ENCODE data around the gene EPB41L2.
"Not testable (repeated sequence)": the region's sequence is repeated elsewhere in the genome, so short reads cannot be mapped to it uniquely, and the experiment has no call there.

EPB41L2 gene

GRCh38 chr6:131001111-131001736 is 61.8 kb downstream of the EPB41L2 start:
- DNase-seq, result no peak

- DNase-seq, result no peak
Observed at GRCh38 chr6:131000544-131000943, 62.5 kb downstream of the EPB41L2 start.

DNA sequence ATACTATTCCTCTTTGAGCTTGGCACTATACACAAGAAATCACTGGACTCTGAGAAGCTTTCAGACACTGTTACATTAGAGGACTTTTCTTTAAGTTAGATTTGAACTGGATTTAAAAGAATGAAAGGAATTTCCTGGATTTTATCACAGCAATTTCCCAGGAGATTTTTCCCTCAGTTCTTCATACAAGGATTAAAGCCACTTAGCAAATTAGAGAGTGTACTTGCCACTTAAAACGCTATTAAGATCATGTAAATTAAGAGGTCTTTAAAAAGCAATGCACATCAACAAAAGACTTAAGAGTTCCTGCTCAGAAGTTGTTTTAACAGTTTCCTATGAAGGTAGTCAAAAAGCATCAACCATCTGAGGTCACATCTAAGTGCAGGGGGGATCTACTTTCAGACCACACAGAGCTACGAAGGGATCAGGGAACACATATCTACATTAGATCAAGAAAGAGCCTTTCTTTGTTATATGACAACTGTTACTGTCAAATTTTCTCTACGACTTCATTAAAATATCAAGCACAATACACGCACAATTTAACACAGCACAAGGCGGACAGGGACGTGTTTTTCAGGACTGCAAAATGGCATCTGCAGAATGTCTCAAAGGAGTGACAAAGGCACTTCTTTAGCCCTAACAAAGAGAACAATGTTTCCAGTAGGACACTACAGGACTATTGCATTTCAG is 65.8 kb downstream of the EPB41L2 start:
- no peak for DNase-seq

- no peak for DNase-seq
Observed at GRCh38 chr6:130996635-130997034, 66.4 kb downstream of the EPB41L2 start.

DNA sequence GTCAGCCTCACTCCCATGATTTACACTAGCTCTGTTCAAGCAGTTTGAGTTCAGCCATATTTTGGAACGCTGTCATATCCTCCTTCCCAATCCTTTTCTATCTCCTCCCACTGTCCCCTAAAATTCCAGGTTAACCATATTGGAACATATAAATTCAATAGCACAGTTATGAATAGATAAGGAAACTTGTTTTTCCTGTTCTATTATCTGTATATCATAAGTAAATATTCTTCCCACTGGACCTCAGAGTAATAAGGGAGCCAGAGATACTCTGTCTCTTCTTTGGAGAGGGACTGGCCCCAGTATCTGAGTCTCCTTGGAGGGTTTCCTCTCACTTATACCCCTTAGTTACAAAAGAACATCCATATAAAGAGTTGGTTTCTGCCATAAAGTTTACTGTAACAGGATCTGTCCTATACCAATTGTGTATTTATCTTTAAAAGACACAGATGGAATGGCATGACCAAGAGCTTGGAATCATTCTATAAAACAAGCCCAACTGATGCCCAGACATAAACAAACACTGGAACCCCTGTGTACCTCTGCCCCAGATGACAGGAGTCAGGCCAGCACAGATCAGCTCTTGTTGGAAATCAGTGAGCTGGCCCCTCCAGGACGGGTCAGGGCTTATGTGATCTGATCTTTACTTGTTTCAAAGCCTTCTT is 67.1 kb downstream of the EPB41L2 start:
- no peak for DNase-seq

- DNase-seq, result no peak
Observed at GRCh38 chr6:130994319-130995097, 68.5 kb downstream of the EPB41L2 start.

- no peak for DNase-seq
Observed at GRCh38 chr6:130993292-130993765, 69.7 kb downstream of the EPB41L2 start.

DNA sequence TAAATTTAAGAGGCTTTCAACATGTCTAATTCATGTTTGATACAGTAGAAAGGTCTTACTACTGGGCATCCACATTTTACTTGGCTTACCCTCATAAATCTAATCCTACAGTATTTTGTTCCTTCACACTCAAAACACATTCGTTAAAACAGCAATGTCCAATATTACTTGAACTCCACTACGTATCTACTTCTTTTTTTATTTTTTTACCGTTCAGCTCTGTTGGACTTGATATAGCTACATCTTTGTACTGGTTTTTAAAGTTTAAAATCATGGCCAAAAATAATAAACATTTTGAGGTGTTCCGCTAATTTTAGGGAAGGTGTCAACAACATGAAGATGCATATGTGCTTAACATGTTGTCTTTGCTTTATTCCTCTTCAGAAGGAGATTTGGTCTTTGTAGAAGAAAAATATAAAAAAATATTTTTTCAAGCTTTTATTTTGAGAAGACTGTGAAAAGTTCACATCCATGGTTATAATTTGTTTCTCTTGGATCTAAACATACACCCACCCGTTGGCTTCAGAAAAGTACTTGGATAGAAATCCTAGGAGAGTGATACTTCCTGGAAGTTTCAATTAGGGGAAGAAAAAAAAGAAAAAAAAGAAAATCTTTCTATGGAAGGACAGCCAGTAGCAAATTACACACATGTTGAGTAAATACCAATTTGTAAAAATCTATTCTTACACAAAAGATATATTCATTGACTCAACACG is 71.5 kb downstream of the EPB41L2 start:
- no peak for DNase-seq

- not testable (repeated sequence) for DNase-seq
Observed at GRCh38 chr6:130987539-130987938, 75.5 kb downstream of the EPB41L2 start.

DNA sequence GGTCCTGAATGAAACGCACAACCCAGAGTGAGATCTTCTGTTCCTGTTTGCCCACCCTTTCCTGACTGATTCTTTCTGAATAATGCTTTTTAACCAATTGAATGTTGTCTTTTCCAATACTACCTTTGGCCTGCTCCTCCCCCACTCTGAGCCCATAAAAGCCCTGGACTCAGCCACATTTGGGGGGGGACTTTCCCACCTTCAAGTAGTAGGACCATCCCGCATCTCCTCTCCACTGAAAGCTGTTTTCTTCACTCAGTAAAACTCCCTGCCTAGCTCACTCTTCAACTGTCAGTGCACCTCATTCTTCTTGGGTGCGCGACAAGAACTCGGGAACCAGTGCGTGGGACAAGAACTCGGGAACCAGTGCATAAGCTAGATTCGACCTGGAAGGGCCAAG is 77.9 kb downstream of the EPB41L2 start:
- no peak for DNase-seq

- DNase-seq, result no peak
Observed at GRCh38 chr6:130982941-130983456, 80.0 kb downstream of the EPB41L2 start.

DNA sequence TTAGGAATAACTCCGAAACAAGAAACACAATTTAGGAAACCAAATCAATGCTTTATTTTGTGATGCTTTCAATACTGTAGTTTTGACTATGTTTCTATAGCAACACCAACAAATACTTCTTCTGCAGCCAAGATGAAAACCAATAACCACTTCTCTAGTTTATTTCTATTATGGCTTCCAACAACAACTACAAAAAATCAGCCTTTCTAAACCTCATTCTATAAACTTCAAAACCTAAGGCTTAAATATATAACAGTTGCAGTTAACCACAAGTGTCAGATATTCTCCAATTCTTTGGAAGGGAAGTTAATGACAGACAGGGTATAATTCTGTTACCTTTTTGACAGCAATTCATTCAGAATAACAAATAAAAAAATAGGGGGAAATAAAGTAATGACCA is 80.9 kb downstream of the EPB41L2 start:
- no peak for DNase-seq

- no peak for DNase-seq
Observed at GRCh38 chr6:130981409-130981808, 81.6 kb downstream of the EPB41L2 start.

DNA sequence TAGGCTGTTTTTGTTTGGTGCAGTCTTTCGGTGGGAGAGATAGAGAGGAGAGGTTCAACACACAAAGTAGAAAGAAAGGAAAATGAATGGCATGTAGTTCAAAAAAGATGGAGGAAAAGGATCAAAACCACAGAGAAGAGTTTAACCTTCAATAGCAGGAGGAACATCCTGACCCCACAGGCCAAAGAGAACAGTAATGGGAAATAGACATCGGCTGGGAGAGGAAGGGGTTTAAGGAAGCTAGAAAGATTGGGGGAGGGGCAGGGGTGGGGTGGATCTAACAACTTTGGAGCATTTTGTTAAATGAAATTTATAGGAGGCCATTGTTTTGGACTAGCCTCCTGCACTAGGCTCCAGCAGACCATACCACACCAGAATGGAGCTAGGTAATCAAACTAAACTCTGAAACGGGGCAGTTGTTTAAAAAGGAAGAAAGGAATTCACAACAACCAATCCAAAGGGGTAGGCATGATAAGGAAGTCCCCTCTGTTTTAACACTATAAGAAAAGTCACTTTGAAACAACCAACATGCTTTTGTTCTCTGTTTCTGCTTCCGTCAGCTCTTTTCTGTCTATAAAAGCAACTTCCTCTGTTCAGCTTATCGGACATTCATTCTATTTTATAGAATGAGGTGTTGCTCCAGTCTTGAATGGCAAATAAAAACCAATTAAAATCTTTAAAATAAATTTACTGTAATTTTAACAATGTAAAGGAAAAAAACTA is 82.6 kb downstream of the EPB41L2 start:
- DNase-seq, result no peak

DNA sequence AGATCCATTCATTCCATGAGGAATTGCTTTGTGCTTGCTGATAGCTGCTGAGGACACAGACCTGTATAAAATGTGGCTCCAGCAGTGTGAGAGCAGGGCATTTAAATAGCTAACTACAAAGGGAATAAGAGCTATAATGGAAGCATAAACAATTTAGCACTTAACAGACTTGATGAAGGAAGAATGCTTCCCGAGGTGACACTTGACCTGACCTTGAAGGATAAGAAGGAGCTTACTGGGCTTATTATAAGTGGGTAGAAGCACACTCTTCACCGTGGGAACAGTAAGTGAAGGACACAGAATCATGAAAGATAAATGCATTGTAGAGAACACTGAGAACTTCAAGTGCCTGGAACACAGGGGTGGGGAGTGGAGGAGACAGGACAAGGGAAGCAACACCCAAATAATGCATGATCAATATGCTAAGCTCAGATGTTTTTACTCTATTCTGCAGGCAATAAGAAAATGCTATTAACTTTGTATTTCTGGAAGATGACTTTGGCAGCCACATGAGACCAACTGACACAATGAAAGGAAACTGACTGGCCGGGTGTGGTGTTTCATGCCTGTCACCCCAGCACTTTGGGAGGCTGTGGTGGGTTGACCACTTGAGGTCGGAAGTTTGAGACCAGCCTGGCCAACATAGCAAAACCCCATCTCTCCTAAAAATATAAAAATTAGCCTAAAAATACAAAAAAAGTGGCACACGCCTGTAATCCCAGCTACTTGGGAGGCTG is 84.2 kb downstream of the EPB41L2 start:
- no peak for DNase-seq

DNA sequence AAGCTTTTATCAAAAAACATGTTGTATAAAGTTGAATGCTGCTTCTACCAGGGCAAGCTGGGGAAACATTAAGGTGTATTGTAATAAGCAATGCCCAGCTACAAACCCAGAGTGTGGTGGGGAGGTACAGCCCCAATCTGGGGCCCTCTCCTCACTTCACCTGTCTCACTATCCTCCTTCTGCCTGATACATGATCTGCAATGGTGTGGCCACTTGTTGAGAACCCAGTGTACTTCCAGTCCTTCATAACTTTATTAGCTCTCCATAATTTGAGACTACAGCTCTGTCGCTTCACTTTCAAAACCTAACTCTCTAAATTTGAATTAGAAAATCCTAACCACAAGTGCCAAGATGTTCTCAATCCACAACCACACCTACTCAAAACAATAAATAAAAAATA is 84.9 kb downstream of the EPB41L2 start:
- DNase-seq, result no peak

DNA sequence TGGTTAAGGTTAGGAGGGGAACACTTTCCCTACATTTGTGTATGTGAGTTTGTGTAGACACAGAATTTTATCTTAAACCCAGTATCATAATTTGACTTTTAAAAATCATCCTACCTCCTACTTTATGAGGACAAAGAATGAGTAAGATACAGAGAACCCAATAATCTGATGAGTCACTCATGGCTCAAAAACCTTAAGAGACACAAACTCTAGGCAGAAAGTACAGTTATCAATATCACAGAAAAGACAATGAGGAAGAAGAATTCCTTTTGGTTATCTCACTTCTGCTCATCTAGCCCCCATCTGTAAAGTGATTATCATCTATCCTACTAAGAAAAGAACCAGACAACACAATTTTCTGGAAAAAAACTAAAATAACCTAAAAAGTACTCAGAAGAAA is 87.7 kb downstream of the EPB41L2 start:
- DNase-seq, result no peak

GRCh38 chr6:130973521-130974277 is 89.3 kb downstream of the EPB41L2 start:
- no peak for DNase-seq

GRCh38 chr6:130971504-130971903 is 91.5 kb downstream of the EPB41L2 start:
- no peak for DNase-seq

DNA sequence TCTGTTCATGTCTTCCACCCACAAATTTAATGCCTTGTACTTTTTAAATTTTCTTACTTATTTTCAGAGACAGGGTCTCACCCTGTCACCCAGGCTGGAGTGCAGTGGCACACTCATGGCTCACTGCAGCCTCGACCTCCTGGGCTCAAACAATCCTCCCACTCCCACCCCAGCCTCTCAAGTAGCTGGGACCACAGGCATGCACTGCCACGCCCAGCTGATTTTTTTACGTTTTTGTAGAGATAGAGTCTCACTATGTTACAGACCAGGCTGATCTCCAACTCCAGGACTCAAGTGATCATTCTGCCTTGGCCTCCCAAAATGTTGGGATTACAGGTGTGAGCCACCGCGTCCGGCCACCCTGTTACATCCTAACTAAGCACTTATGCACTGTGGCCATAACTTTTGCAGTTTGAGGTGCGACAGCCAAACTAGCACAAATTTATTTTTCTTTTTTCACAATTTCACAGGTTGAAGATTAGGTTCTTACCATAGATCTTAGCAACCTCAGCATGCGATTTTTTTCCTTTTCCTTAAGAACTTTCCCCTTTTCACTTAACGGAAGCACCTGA is 92.1 kb downstream of the EPB41L2 start:
- no peak for DNase-seq
